GM23338 (cell line): ENCODE data around the gene SLC66A3. TPM values are rescaled to one million over a fixed set of nuclear protein-coding genes. Genes with fewer than 3 reads are reported as not detected.

Source experiments
- ATAC-seq: fragments of 200-7000 bp; cut with Tn5 transposase; 3 replicates; pipeline ENCODE4 v1.9.1; 2020
- DNase-seq: peaks from one replicate; pipeline ENCODE4 v3.0.0-alpha.2; 2015; ENCODE audit warnings: low spot score
- H2AFZ ChIP-seq: fragments of 200-600 bp; sonication (generic); 2 replicates; pipeline ENCODE4 v1.8.0; 2016; ENCODE audit warnings: antibody characterized with exemption, mild to moderate bottlenecking, moderate library complexity
- H3F3A ChIP-seq: fragments of 200-600 bp; sonication (generic); replicated peaks from 2 replicates; pipeline ENCODE4 v1.8.0; 2017; ENCODE audit warnings: antibody characterized with exemption, mixed run types, low read depth
- H3K27ac ChIP-seq: fragments of 200-600 bp; sonication (generic); 2 replicates; pipeline ENCODE4 v1.6.1; 2016; ENCODE audit warnings: low read depth
- H3K27me3 ChIP-seq: fragments of 200-600 bp; sonication (generic); 2 replicates; pipeline ENCODE4 v1.8.0; 2016; ENCODE audit warnings: mild to moderate bottlenecking, mixed run types, moderate library complexity; ENCODE audit not compliant: insufficient read depth
- H3K36me3 ChIP-seq: fragments of 200-600 bp; sonication (generic); 2 replicates; pipeline ENCODE4 v1.8.0; 2016; ENCODE audit warnings: mild to moderate bottlenecking; ENCODE audit not compliant: insufficient read depth
- H3K4me1 ChIP-seq: fragments of 200-600 bp; sonication (generic); 2 replicates; pipeline ENCODE4 v1.8.0; 2016; ENCODE audit warnings: mild to moderate bottlenecking, moderate library complexity; ENCODE audit not compliant: insufficient read depth
- H3K4me2 ChIP-seq: fragments of 200-600 bp; sonication (generic); 2 replicates; pipeline ENCODE4 v1.7.1; 2017; ENCODE audit warnings: mixed run types
- H3K4me3 ChIP-seq: fragments of 200-600 bp; sonication (generic); 2 replicates; pipeline ENCODE4 v1.6.1; 2016; ENCODE audit warnings: mixed run types
- H3K79me2 ChIP-seq: fragments of 200-600 bp; sonication (generic); replicated peaks from 2 replicates; pipeline ENCODE4 v1.8.0; 2017; ENCODE audit warnings: mild to moderate bottlenecking; ENCODE audit not compliant: insufficient read depth
- H3K9me2 ChIP-seq: fragments of 200-600 bp; sonication (generic); 2 replicates; pipeline ENCODE4 v1.8.0; 2017; ENCODE audit not compliant: insufficient read depth
- H4K20me1 ChIP-seq: fragments of 200-600 bp; sonication (generic); replicated peaks from 2 replicates; pipeline ENCODE4 v1.8.0; 2017; ENCODE audit warnings: mild to moderate bottlenecking; ENCODE audit not compliant: insufficient read depth
- H3K27ac Mint-ChIP-seq: 2 replicates; pipeline ENCODE4 v1.8.0; 2020; ENCODE audit warnings: inconsistent platforms, mild to moderate bottlenecking, moderate library complexity, mixed read lengths
- H3K27me3 Mint-ChIP-seq: 3 replicates; pipeline ENCODE4 v1.8.0; 2022; ENCODE audit warnings: low read depth, mild to moderate bottlenecking, moderate library complexity, mixed read lengths, inconsistent platforms; ENCODE audit not compliant: insufficient read depth, poor library complexity
- H3K36me3 Mint-ChIP-seq: 3 replicates; pipeline ENCODE4 v1.8.0; 2021; ENCODE audit warnings: low read depth, mild to moderate bottlenecking, inconsistent platforms, moderate library complexity, mixed read lengths
- H3K4me1 Mint-ChIP-seq: 3 replicates; pipeline ENCODE4 v1.8.0; 2020; ENCODE audit warnings: mild to moderate bottlenecking, inconsistent platforms, mixed read lengths
- H3K4me3 Mint-ChIP-seq: 3 replicates; pipeline ENCODE4 v1.8.0; 2021; ENCODE audit warnings: moderate library complexity, mild to moderate bottlenecking, inconsistent platforms, mixed read lengths
- H3K9me3 Mint-ChIP-seq: 3 replicates; pipeline ENCODE4 v1.8.0; 2020; ENCODE audit warnings: moderate library complexity, mild to moderate bottlenecking, inconsistent platforms, mixed read lengths
- CREB1 ChIP-seq: fragments of 250-450 bp; sonication (Bioruptor Pico); IDR thresholded peaks from 2 replicates; pipeline ENCODE4 v1.5.0; 2020; ENCODE audit warnings: low read depth, mild to moderate bottlenecking, moderate library complexity
- EZH2 ChIP-seq: fragments of 200-600 bp; sonication (generic); IDR thresholded peaks from one replicate; pipeline ENCODE4 v1.8.0; 2017; ENCODE audit warnings: antibody characterized with exemption, mild to moderate bottlenecking, low read depth; ENCODE audit not compliant: unreplicated experiment
- EZH2phosphoT487 ChIP-seq: fragments of 200-600 bp; sonication (generic); IDR thresholded peaks from one replicate; pipeline ENCODE4 v1.8.1; 2018; ENCODE audit warnings: antibody characterized with exemption; ENCODE audit not compliant: unreplicated experiment
- JUNB ChIP-seq: IDR thresholded peaks from one replicate; pipeline ENCODE4 v1.6.1; 2016; ENCODE audit warnings: antibody characterized with exemption; ENCODE audit not compliant: unreplicated experiment
- NANOG ChIP-seq: IDR thresholded peaks from 2 replicates; pipeline ENCODE4 v1.6.1; 2016; ENCODE audit warnings: antibody characterized with exemption, borderline replicate concordance
- POLR2AphosphoS5 ChIP-seq: IDR thresholded peaks from 2 replicates; pipeline ENCODE4 v1.6.1; 2016; ENCODE audit warnings: antibody characterized with exemption, low read depth
- STAT1 ChIP-seq: IDR thresholded peaks from one replicate; pipeline ENCODE4 v1.6.1; 2016; ENCODE audit warnings: antibody characterized with exemption; ENCODE audit not compliant: unreplicated experiment
- ZNF114 ChIP-seq: fragments of 250-450 bp; sonication (Bioruptor Pico); IDR thresholded peaks from 2 replicates; pipeline ENCODE4 v1.5.0; 2020; ENCODE audit warnings: mild to moderate bottlenecking, moderate library complexity
- ZNF331 ChIP-seq: fragments of 250-450 bp; sonication (Bioruptor Pico); IDR thresholded peaks from 2 replicates; pipeline ENCODE4 v1.5.0; 2020; ENCODE audit warnings: low read depth, mild to moderate bottlenecking, moderate library complexity
- polyA plus RNA-seq: library from polyadenylated mRNA; unstranded; fragments of >200 nt; fragmentation: Nextera tagmentation; extraction: Ambion mirVana; gene quantifications from 2 replicates; pipeline ENCODE4 v1.2.1, GENCODE V29; 2016
- total RNA-seq: library from RNA; depleted of rRNA; stranded (reverse); fragments of >200 nt; shearing (Covaris generic); gene quantifications from 2 replicates; pipeline ENCODE4 v1.2.3, GENCODE V29; 2014
- TF ChIP-seq, protein P1 (sequence below): fragments of 250-450 bp; sonication (Bioruptor Pico); IDR thresholded peaks from 2 replicates; pipeline ENCODE4 v1.5.0; 2020; ENCODE audit warnings: mild to moderate bottlenecking, moderate library complexity
- TF ChIP-seq, protein P2 (sequence below), 2 experiments: fragments of 200-600 bp in 1 of 2; sonication (generic) in 1 of 2; conservative IDR thresholded peaks; 2 replicates each; pipeline versions ENCODE4 v1.5.1 to v1.6.1; 2016 to 2017; ENCODE audit warnings: antibody characterized with exemption in 2 of 2, low read depth in 2 of 2, mild to moderate bottlenecking in 2 of 2, moderate library complexity in 1 of 2
- TF ChIP-seq, protein P3 (sequence below): IDR thresholded peaks from one replicate; pipeline ENCODE4 v1.6.1; 2018; ENCODE audit warnings: antibody characterized with exemption; ENCODE audit not compliant: unreplicated experiment
- TF ChIP-seq, protein P4 (sequence below): IDR thresholded peaks from 2 replicates; pipeline ENCODE4 v1.6.1; 2016; ENCODE audit warnings: antibody characterized with exemption

The SLC66A3 gene
- total and polyA plus RNA-seq, 2 experiments from 2014 or later, result 13.7 to 18.4 TPM

DNA sequence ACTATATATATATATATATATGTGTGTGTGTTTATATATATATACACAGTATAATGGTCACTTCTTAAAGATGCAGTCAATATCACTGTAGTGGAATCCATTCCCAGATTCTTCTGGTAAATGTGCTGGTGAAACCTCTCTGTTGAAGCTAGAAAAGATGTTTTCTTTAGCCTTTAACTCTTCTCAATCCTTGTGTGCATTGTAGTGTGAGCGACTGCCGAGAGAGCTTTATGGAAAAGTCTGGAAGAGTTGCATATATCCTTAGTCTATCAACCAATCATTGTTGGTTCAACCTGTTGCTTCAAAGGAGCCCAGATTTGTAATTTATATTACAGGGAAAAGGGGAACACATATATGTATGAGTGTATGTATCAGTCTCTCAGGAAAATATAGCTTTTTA, 27.7 kb downstream of the SLC66A3 start:
- ATAC-seq (no peak), DNase-seq (no peak)
- TF ChIP-seq EZH2 (no peak), NANOG (no peak), CREB1 (CRISPR knock-in tag) (no peak), POLR2AphosphoS5 (no peak), ZNF114 (CRISPR knock-in tag) (no peak), ZNF331 (CRISPR knock-in tag) (no peak), JUNB (no peak), STAT1 (no peak), EZH2phosphoT487 (no peak)
- TF ChIP-seq, protein P1, sequence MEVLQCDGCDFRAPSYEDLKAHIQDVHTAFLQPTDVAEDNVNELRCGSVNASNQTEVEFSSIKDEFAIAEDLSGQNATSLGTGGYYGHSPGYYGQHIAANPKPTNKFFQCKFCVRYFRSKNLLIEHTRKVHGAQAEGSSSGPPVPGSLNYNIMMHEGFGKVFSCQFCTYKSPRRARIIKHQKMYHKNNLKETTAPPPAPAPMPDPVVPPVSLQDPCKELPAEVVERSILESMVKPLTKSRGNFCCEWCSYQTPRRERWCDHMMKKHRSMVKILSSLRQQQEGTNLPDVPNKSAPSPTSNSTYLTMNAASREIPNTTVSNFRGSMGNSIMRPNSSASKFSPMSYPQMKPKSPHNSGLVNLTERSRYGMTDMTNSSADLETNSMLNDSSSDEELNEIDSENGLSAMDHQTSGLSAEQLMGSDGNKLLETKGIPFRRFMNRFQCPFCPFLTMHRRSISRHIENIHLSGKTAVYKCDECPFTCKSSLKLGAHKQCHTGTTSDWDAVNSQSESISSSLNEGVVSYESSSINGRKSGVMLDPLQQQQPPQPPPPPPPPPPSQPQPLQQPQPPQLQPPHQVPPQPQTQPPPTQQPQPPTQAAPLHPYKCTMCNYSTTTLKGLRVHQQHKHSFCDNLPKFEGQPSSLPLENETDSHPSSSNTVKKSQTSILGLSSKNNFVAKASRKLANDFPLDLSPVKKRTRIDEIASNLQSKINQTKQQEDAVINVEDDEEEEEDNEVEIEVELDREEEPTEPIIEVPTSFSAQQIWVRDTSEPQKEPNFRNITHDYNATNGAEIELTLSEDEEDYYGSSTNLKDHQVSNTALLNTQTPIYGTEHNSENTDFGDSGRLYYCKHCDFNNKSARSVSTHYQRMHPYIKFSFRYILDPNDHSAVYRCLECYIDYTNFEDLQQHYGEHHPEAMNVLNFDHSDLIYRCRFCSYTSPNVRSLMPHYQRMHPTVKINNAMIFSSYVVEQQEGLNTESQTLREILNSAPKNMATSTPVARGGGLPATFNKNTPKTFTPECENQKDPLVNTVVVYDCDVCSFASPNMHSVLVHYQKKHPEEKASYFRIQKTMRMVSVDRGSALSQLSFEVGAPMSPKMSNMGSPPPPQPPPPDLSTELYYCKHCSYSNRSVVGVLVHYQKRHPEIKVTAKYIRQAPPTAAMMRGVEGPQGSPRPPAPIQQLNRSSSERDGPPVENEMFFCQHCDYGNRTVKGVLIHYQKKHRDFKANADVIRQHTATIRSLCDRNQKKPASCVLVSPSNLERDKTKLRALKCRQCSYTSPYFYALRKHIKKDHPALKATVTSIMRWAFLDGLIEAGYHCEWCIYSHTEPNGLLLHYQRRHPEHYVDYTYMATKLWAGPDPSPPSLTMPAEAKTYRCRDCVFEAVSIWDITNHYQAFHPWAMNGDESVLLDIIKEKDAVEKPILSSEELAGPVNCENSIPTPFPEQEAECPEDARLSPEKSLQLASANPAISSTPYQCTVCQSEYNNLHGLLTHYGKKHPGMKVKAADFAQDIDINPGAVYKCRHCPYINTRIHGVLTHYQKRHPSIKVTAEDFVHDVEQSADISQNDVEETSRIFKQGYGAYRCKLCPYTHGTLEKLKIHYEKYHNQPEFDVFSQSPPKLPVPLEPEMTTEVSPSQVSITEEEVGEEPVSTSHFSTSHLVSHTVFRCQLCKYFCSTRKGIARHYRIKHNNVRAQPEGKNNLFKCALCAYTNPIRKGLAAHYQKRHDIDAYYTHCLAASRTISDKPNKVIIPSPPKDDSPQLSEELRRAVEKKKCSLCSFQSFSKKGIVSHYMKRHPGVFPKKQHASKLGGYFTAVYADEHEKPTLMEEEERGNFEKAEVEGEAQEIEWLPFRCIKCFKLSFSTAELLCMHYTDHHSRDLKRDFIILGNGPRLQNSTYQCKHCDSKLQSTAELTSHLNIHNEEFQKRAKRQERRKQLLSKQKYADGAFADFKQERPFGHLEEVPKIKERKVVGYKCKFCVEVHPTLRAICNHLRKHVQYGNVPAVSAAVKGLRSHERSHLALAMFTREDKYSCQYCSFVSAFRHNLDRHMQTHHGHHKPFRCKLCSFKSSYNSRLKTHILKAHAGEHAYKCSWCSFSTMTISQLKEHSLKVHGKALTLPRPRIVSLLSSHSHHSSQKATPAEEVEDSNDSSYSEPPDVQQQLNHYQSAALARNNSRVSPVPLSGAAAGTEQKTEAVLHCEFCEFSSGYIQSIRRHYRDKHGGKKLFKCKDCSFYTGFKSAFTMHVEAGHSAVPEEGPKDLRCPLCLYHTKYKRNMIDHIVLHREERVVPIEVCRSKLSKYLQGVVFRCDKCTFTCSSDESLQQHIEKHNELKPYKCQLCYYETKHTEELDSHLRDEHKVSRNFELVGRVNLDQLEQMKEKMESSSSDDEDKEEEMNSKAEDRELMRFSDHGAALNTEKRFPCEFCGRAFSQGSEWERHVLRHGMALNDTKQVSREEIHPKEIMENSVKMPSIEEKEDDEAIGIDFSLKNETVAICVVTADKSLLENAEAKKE (CRISPR knock-in tag), result no peak
- TF ChIP-seq, protein P2, sequence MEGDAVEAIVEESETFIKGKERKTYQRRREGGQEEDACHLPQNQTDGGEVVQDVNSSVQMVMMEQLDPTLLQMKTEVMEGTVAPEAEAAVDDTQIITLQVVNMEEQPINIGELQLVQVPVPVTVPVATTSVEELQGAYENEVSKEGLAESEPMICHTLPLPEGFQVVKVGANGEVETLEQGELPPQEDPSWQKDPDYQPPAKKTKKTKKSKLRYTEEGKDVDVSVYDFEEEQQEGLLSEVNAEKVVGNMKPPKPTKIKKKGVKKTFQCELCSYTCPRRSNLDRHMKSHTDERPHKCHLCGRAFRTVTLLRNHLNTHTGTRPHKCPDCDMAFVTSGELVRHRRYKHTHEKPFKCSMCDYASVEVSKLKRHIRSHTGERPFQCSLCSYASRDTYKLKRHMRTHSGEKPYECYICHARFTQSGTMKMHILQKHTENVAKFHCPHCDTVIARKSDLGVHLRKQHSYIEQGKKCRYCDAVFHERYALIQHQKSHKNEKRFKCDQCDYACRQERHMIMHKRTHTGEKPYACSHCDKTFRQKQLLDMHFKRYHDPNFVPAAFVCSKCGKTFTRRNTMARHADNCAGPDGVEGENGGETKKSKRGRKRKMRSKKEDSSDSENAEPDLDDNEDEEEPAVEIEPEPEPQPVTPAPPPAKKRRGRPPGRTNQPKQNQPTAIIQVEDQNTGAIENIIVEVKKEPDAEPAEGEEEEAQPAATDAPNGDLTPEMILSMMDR (conservative IDR thresholded peaks at IDR 0.05; ENCODE audit: low read depth in 2 of 2), result no peak
- TF ChIP-seq, protein P3, sequence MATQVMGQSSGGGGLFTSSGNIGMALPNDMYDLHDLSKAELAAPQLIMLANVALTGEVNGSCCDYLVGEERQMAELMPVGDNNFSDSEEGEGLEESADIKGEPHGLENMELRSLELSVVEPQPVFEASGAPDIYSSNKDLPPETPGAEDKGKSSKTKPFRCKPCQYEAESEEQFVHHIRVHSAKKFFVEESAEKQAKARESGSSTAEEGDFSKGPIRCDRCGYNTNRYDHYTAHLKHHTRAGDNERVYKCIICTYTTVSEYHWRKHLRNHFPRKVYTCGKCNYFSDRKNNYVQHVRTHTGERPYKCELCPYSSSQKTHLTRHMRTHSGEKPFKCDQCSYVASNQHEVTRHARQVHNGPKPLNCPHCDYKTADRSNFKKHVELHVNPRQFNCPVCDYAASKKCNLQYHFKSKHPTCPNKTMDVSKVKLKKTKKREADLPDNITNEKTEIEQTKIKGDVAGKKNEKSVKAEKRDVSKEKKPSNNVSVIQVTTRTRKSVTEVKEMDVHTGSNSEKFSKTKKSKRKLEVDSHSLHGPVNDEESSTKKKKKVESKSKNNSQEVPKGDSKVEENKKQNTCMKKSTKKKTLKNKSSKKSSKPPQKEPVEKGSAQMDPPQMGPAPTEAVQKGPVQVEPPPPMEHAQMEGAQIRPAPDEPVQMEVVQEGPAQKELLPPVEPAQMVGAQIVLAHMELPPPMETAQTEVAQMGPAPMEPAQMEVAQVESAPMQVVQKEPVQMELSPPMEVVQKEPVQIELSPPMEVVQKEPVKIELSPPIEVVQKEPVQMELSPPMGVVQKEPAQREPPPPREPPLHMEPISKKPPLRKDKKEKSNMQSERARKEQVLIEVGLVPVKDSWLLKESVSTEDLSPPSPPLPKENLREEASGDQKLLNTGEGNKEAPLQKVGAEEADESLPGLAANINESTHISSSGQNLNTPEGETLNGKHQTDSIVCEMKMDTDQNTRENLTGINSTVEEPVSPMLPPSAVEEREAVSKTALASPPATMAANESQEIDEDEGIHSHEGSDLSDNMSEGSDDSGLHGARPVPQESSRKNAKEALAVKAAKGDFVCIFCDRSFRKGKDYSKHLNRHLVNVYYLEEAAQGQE, result no peak
- TF ChIP-seq, protein P4, sequence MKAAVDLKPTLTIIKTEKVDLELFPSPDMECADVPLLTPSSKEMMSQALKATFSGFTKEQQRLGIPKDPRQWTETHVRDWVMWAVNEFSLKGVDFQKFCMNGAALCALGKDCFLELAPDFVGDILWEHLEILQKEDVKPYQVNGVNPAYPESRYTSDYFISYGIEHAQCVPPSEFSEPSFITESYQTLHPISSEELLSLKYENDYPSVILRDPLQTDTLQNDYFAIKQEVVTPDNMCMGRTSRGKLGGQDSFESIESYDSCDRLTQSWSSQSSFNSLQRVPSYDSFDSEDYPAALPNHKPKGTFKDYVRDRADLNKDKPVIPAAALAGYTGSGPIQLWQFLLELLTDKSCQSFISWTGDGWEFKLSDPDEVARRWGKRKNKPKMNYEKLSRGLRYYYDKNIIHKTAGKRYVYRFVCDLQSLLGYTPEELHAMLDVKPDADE, result no peak
- no peaks in the 10 kb centered on the region for H3K9me2 ChIP-seq
- H3K36me3 ChIP-seq, result peaks cover 10% of the 10 kb centered on the region; the same call in 1 of the 2 replicates
- no peaks in the 10 kb centered on the region for H3K4me1 Mint-ChIP-seq
- H3K27me3 ChIP-seq, result no peaks in the 10 kb centered on the region
- H3K4me2 ChIP-seq, result no peak overlapping the region
- H3K4me3 Mint-ChIP-seq, result no peak overlapping the region
- no peaks in the 10 kb centered on the region for H3F3A ChIP-seq
- H4K20me1 ChIP-seq, result no peaks in the 10 kb centered on the region
- no peak overlapping the region for H2AFZ ChIP-seq
- no peak overlapping the region for H3K27ac Mint-ChIP-seq
- H3K9me3 Mint-ChIP-seq, result no peaks in the 10 kb centered on the region; the same call in 2 of the 3 replicates
- no peak overlapping the region for H3K27ac ChIP-seq
- no peaks in the 10 kb centered on the region for H3K27me3 Mint-ChIP-seq
- H3K36me3 Mint-ChIP-seq, result no peaks in the 10 kb centered on the region; the same call in 2 of the 3 replicates
- no peak overlapping the region for H3K4me3 ChIP-seq
- H3K79me2 ChIP-seq, result no peaks in the 10 kb centered on the region
- no peaks in the 10 kb centered on the region for H3K4me1 ChIP-seq
